Sigmoid colon (tissue), 7 donors: ENCODE data around the gene GRXCR1. TPM values are rescaled to one million over a fixed set of nuclear protein-coding genes. Genes with fewer than 3 reads are reported as not detected.

Experiments
- DNase-seq: peaks from one replicate; pipeline ENCODE4 v3.0.0-alpha.2; 2019
- H3K27ac ChIP-seq, 4 donors: fragments of 200-600 bp; sonication (generic); one replicate each; pipeline ENCODE4 v1.5.1; 2016 to 2019; ENCODE audit warnings: mild to moderate bottlenecking in 1 of 4
- H3K27me3 ChIP-seq, 3 donors: fragments of 200-600 bp; sonication (generic); one replicate each; pipeline ENCODE4 v1.5.1; 2019; ENCODE audit warnings: mild to moderate bottlenecking in 1 of 3
- H3K36me3 ChIP-seq, 4 donors: fragments of 200-600 bp; sonication (generic); one replicate each; pipeline ENCODE4 v1.5.1; 2016 to 2019
- H3K4me1 ChIP-seq, 4 donors: fragments of 200-600 bp; sonication (generic); one replicate each; pipeline ENCODE4 v1.5.1; 2017 to 2019
- H3K4me3 ChIP-seq, 4 donors: fragments of 200-600 bp; sonication (generic); one replicate each; pipeline ENCODE4 v1.5.1; 2017 to 2019; ENCODE audit warnings: mild to moderate bottlenecking in 2 of 4, moderate library complexity in 1 of 4
- H3K9me3 ChIP-seq, 4 donors: fragments of 200-600 bp in 3 of 4; sonication (generic) in 3 of 4; one replicate each; pipeline versions ENCODE4 v1.5.1 to v1.6.1; 2013 to 2019
- CTCF ChIP-seq, 4 experiments: fragments of 450-650 bp in 3 of 4; fragments of 200-600 bp in 1 of 4; IDR thresholded peaks; one replicate each; pipeline ENCODE4 v1.5.1; 2016 to 2019; ENCODE audit warnings: antibody characterized with exemption in 4 of 4, mild to moderate bottlenecking in 3 of 4, moderate library complexity in 2 of 4
- EP300 ChIP-seq, 4 donors: sonication (generic); formaldehyde crosslinking; IDR thresholded peaks; one replicate each; pipeline ENCODE4 v1.6.1; 2017; ENCODE audit warnings: antibody characterized with exemption in 4 of 4
- POLR2A ChIP-seq, 2 donors: fragments of 450-650 bp; IDR thresholded peaks; one replicate each; pipeline ENCODE4 v1.6.1; 2016; ENCODE audit warnings: antibody characterized with exemption in 2 of 2, mild to moderate bottlenecking in 2 of 2, moderate library complexity in 2 of 2
- POLR2AphosphoS5 ChIP-seq, 4 donors: sonication (generic); formaldehyde crosslinking; IDR thresholded peaks; one replicate each; pipeline ENCODE4 v1.6.1; 2017; ENCODE audit warnings: antibody characterized with exemption in 4 of 4
- WGBS, 2 donors: extraction: QIAGEN DNeasy Blood & Tissue Kit; methylation state at CpG; one replicate each; pipeline ENCODE4 v1.1.7; 2013; 5-methylcytosine and 5-hydroxymethylcytosine counted together
- intact Hi-C: fragments of 100-400 bp; cut with DNase I; formaldehyde crosslinking; loops from one replicate; pipeline ENCODE4 v1.15.1; 2023
- polyA plus RNA-seq, 3 donors: library from polyadenylated mRNA; stranded (reverse); fragments of 200-250 nt; gene quantifications; one replicate each; pipeline ENCODE4 v1.2.3, GENCODE V29; 2013
- total RNA-seq, 4 donors: library from RNA; depleted of rRNA; stranded (reverse); fragments of >200 nt; gene quantifications; one replicate each; pipeline ENCODE4 v1.1.0, GENCODE V29; 2016
- donor health status: healthy with polysubstance abuse.
- donor health status: Bipolar disorder and iron deficiency.
- donor health status: healthy.

Gene GRXCR1
- total and polyA plus RNA-seq, 7 donors = not detected

GRCh38 chr4:42942216-42942615 is 49.7 kb downstream of the GRXCR1 start:
- TF ChIP-seq EP300 (IDR thresholded peaks at IDR 0.05) = no peak
- no peak for TF ChIP-seq CTCF (IDR thresholded peaks at IDR 0.05)
- TF ChIP-seq POLR2AphosphoS5 (IDR thresholded peaks at IDR 0.05) = no peak
- no peak for TF ChIP-seq POLR2A (IDR thresholded peaks at IDR 0.05)
- Histone ChIP-seq H3K27me3 (no peaks in the 10 kb centered on the region), H3K4me1 (peaks cover 0 to 7% (median 2%) of the 10 kb centered on the region in 4 donors), H3K27ac (no peak overlapping the region), H3K4me3 (no peak overlapping the region), H3K9me3 (peaks cover 0 to 2% (median 0%) of the 10 kb centered on the region in 4 donors), H3K36me3 (no peaks in the 10 kb centered on the region)
- WGBS, 2 donors = 46 to 73% methylated on average over 1 of the region's 1 CpG
- intact Hi-C loops = no loop called here
- no peak for DNase-seq

GRCh38 chr4:42945874-42946273 is 53.4 kb downstream of the GRXCR1 start:
- peaks cover 0 to 7% (median 2%) of the 10 kb centered on the region in 4 donors for H3K4me1 ChIP-seq
- WGBS, 2 donors = 81 to 90% methylated on average over 2 of the region's 2 CpGs
- intact Hi-C loops = no loop called here

GRCh38 chr4:42953321-42953720 is 60.8 kb downstream of the GRXCR1 start:
- H3K27ac ChIP-seq = no peak overlapping the region
- WGBS, 2 donors = 31 to 69% methylated on average over 1 of the region's 1 CpG
- TF ChIP-seq POLR2AphosphoS5 (IDR thresholded peaks at IDR 0.05) (no peak), CTCF (IDR thresholded peaks at IDR 0.05) (no peak), POLR2A (IDR thresholded peaks at IDR 0.05) (no peak), EP300 (IDR thresholded peaks at IDR 0.05) (no peak)
- H3K9me3 ChIP-seq = no peaks in the 10 kb centered on the region
- H3K4me1 ChIP-seq = peaks cover 0 to 15% (median 0%) of the 10 kb centered on the region in 4 donors
- intact Hi-C loops = no loop called here
- DNase-seq = no peak
- H3K36me3 ChIP-seq = no peaks in the 10 kb centered on the region
- H3K27me3 ChIP-seq = no peaks in the 10 kb centered on the region
- H3K4me3 ChIP-seq = no peak overlapping the region

More at GRCh38 chr4:42945874-42946273, 53.4 kb downstream of the GRXCR1 start:
- TF ChIP-seq EP300 (IDR thresholded peaks at IDR 0.05) (no peak), POLR2A (IDR thresholded peaks at IDR 0.05) (no peak), CTCF (IDR thresholded peaks at IDR 0.05) (no peak), POLR2AphosphoS5 (IDR thresholded peaks at IDR 0.05) (no peak)
- Histone ChIP-seq H3K9me3 (no peaks in the 10 kb centered on the region), H3K4me3 (no peak overlapping the region), H3K36me3 (no peaks in the 10 kb centered on the region), H3K27ac (no peak overlapping the region), H3K27me3 (no peaks in the 10 kb centered on the region)
- no peak for DNase-seq

GRCh38 chr4:42954963-42955669 is 62.6 kb downstream of the GRXCR1 start:
- Histone ChIP-seq H3K9me3 (no peaks in the 10 kb centered on the region), H3K27me3 (no peaks in the 10 kb centered on the region), H3K4me3 (no peak overlapping the region), H3K4me1 (peaks cover 0 to 15% (median 0%) of the 10 kb centered on the region in 4 donors), H3K36me3 (no peaks in the 10 kb centered on the region), H3K27ac (no peak overlapping the region)
- intact Hi-C loops = no loop called here
- WGBS, 2 donors = 82 to 85% methylated on average over 10 of the region's 10 CpGs
- TF ChIP-seq EP300 (IDR thresholded peaks at IDR 0.05) = no peak
- TF ChIP-seq POLR2A (IDR thresholded peaks at IDR 0.05) = no peak
- no peak for TF ChIP-seq CTCF (IDR thresholded peaks at IDR 0.05)
- TF ChIP-seq POLR2AphosphoS5 (IDR thresholded peaks at IDR 0.05) = no peak
- peak; percentile 64 for DNase-seq
